Activated T-cell treated with anti-CD3 and anti-CD28 coated beads for 48 hours (primary cell): ENCODE data around the gene SQOR.

Experiments used
- DNase-seq: peaks from one replicate; pipeline ENCODE4 v3.0.0-alpha.2; 2020; ENCODE audit warnings: low read depth

The SQOR gene

DNA sequence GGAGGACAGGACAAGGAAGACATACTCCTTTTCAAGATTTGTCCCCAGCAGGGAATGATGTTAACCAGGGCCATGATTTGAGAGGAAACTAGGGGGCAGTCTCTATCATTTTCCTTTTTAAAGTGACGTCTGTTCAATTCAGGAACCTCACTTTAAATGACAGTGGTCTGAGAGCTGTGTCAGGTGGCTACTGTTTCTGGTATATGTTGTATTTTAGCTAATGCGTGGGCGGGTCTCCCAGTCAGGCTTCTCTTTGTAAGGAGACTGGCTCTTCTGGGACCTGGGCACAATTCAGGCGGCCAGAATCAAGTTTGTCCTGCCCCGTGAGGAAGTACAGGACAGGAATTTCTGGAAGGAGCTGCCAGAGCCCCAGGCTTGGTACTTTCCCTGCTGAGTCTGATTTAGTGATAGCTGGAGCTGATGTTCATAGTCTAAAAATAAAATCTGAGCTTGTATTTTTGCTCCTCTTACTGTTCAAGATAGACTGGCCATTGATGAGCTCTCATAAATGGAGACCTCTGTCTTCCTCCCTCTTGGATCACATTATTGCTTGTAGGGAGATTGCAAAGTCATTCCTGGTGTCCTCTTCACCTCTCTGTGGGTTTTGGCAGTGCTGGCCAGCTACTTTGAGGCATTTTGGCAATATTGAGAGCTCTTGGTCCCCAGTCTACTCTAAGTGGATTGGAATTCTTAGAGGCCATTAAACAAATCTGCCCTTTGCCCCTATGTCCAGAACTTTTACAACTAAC is 25.6 kb downstream of the SQOR start:
- DNase-seq: no peak

DNA sequence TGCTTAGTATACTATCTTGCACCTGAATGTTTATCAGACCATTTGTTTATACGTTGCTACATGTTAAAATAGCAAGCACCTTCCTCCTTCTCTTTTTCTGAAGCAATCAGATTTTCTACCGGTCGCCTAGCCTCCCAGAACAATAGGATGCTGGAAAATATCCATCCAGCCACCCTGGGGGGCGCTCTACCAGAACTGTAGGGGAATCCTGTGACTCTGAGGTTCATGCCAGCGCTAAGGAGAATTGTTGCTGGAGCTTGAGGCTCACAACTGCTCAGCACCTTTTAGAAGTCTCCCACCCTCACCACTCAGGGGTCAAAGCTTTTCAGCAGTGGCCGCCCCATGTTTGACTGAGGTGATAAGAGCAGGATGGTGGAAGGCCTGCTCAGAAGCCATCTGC is 27.5 kb downstream of the SQOR start:
- no peak for DNase-seq

DNA sequence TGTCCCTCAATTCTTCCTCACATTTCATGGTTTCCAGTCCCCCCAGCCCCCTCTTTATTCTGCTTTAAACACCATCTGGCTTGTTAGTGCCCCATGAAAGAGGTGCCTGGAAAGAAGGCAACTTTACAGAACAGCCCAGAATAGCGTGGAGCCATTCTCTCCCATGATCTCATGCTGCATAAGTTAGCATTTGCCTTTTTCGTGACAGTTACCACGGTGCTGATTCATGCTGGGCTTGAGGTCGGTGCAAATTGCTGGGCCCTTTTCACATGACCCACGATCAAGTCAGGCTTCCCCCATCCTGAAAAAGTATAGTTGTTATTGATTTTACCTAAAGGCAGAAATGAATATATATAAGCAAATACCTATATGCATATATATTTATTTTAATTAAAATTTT is 29.6 kb downstream of the SQOR start:
- no peak for DNase-seq

DNA sequence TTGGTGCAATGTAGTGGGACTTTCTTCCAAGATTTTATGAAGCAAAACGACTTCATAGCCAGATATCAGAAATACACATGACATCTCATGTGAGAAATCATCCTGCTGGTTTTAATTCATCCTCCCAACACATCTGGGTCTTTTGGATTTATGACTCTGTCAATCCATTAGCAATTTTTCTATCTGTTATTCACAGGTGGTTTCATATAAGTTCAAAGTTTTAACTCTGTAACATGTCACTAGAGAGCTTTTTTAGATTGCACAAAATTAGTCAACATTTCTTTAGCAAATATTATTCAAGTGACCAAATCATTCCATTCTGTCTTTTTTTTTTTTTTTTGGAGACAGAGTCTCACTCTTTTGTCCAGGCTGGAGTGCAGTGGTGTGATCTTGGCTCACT is 30.4 kb downstream of the SQOR start:
- no peak for DNase-seq

DNA sequence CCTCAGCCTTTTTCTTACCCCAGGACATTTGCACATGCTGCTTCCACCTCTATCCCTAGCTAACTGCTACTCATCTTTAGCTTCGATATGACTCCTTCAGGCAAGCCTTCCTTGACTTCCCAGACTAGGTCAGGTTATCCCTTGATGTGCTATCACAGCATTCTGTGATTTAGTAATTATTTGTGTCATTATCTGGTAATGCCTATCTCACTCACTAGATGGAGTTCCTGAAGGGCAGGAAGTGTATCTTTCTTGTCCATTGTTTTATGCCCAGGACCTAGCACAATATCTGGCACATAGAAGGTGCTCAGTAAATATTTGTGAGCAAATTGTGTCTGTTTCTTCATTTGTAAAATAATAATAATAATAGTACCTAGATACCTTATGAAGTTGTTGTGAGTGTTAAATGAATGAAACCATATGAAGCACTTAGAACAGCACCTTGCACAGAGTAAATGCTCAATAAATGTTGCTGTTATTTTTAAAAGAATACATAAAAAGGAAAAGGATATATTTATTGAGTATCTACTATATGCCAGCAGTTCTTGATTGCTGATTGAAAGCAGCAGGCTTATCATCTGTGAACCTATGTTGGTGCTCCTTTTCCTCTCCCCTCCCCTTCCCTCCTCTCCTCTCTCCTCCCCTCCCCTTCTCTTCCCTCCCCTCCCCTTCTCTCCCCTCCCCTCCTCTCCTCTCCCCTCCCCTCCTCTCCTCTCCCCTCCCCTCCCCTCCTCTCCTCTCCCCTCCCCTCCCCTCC is 31.5 kb downstream of the SQOR start:
- no peak for DNase-seq

DNA sequence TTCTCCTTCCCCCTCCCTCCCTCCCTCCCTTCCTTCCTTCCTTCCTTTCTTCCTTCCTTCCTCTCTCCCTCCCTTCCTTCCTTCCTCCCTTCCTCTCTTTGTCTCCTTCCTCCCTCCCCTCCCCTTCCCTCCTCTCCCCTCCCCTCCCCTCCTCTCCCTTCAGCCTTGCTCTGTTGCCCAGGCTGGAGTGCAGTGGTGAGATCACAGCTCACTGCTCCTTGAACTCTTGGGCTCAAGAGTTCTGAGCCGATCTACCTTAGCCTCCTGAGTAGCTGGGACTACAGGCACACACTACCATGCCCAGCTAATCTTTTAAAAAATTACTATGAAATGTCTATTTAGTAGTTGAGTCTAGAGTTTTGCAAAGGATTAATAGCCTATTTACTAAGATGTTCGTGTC is 32.2 kb downstream of the SQOR start:
- no peak for DNase-seq

DNA sequence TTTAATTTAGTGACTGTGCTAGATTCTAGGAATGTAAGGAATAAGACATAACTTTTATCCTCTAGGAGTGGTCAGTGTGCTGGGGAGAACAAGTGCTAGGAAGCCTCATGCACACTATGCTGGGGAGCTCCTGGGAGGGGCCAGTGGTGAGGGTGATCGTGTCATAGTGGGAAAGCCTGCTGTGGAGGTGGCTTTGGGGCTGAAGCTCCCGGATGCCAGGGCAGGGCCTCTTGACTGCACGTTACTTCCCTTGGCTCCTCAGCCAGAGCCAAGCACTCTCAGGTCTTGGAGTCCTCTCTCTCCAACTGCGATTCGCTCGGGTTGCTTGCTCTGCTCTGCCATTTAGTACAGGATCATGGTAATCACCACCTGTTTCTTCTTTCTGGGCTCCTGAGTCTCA is 33.6 kb downstream of the SQOR start:
- no peak for DNase-seq

DNA sequence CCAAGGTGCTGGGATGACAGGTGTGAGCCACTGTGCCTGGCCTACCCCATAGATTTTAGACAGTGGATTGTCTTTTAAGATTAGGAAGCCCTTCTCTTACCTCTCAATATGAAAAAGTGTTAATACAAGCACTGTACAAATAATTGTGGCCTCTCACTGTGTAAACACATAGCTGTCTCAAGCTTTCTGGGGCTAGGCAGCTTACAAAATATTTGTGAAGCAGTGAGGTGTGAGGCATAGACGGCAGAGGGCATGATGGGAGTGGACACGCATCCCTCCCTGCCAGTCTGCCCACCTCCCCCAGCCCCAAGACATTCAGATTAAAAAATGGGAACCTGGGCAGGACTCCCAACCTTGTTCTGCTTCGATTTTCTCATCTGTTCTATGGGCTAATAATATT is 34.6 kb downstream of the SQOR start:
- DNase-seq: no peak

DNA sequence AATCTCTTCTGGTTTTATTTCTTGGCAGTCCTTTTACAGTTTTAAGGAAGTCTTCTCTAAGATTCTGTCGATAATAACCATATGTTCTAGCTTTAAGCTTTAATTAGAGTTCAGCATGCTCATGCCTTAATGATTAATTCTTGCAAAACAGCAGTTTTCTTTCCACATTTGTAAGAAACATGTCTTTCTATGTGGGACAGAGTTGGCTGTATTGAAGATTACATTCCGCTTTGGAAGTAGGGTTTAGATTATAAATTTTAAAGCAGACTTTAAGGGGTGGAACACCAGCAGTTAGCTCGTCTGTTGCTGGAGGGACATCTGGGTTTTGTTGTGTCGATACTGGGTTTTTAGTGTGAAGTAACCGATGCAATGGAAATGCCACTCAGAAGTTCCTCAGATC is 35.3 kb downstream of the SQOR start:
- no peak for DNase-seq

DNA sequence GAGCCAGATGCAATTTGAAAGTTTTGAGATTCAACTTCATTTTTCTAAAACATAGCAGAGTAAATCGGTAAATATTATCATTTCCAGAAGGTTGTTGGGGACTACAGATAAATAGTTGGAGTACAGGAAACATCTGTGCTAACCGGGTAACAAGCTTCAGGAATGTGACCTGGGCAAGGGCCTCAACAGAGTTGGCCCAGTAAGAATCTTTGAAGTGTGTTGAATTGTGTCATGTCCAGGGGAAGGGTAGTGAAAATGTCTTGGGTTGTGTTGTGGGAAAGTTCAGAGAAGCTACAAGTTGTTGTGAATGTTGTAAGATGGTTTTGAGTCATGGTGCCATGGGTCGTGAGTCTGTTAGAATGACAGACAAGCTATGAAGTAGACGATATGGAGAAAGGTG is 35.7 kb downstream of the SQOR start:
- no peak for DNase-seq

DNA sequence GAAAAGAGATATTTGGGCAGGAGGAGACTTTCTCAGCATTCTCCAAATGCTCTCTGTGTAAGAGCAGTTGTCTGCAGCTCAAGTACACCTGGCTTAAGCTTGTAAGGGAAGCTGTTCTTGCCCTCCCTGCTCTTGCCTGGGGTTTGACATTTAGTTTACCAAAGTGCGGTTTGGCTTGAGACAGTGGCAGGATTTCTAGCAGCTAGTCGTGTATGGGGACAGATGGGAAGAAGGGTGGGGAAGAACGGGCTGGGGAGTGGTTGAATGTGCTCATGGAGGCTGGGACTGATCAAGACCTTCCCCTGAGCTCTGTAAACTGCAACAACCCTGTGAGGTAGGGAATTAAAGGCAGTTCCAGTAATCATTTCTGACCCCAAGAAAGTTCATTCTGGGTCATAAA is 39.8 kb downstream of the SQOR start:
- no peak for DNase-seq

DNA sequence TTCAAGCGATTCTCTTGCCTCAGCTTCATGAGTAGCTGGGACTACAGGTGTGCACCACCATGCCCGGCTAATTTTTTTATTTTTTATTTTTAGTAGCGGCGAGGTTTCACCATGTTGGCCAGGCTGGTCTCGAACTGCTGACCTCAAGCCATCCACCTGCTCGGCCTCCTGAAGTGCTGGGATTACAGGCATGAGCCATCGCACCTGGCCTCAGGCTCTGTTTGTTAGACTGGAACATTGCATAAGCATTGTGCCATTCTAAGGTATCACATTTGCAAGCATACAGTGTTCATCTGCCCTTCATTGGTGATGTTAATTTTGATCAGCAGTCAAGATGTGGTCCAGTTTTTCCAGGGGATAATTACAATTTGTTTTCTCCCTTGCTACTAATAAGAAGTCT is 43.0 kb downstream of the SQOR start:
- DNase-seq: no peak

DNA sequence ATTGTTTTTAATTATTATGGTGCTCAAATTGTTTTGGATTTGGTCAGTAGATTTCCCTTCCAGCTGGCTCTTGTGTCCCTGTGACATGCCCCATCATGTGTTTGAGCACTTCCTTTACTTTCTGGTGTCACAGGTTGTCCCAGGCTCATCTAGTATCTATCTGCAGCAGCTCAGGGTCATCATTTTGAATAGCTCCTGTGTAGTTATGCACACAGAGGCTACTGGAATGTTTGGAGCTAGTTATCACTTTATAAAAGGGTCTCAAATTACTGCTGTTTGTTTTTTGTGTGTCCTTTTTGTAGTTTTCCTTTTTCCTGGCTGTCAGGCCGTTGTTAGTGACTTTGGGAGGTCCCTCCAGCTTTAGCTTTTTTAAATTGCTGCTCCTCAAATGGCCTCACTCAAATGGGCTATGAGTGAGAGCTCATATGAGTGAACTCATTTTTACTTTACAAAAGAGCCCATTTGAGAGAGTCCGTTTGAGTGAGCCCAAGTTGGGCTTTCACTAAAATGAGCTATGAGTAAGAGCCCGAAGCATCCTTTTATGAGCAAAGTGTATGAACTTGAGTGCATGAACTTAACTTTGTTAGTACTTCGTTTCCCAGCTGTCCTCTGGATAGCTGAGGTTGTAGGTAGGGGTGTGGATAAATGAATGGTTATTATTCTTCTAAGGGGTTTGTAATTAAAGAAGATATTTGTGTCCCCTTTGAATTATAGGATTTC is 43.8 kb downstream of the SQOR start:
- no peak for DNase-seq

DNA sequence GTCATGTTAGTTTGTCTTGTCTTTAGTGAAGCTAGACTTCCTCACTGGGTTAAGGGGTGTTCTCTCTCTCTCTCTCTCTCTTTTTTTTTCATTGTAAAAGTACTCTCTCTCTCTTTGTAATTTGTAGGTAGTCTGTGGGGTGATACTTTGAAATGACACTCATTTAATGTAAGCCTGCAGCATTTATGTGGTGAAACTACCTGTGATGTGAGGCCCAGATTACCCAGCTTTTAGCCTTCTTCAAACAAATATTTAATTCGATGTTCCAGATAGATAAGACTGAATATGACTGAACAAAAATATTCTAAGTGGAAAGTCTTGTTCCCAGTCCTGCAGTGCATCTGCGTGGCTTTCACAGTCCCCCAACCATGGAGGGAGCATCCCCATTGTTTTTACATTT is 49.7 kb downstream of the SQOR start:
- DNase-seq: no peak

DNA sequence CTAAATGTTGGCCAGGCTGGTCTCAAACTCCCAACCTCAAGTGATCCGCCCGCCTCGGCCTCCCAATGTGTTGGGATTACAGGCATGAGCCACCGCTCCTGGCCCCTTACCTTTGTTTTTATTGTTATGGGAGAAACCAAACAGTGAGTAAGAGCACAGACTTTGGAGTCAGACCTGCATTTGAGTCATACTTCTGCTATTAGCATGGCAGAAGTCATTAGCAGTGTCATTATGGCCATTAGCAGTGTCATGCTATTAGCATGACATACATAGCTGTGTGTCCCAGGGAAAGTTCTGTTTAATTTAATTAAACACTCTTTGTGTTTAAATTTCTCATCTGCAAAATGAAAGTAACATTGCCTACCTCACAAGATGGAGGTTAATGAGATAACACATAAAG is 54.8 kb downstream of the SQOR start:
- no peak for DNase-seq

DNA sequence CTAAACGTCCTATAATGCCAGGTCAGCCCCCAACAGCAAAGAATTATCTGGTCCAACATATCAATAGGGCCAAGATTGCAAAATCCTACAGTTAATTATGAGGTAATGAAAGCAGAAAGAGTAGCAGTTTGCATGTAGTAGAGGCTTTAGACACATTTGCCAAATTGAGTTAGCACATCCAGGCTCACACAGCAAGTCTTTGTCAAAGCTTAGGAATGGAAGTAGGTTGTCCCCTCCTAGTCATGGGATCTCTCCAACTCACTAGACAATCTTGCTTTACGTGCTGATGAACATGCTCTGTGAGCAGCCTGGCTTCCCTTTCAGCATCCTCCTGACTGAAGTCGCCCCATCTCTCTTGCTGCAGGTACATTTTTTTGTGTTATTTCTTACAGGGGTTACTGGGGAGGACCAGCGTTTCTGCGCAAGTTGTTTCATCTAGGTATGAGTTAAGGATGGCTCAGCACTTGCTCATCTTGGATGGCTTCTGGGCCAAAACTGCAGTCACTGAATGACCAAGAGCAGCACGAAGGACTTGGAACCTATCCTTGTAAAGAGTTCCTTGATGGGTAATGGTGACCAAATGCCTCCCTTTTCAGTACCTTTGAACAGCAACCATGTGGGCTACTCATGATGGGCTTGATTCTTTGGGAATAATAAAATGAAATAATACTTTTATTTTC is 55.9 kb downstream of the SQOR start:
- no peak for DNase-seq

DNA sequence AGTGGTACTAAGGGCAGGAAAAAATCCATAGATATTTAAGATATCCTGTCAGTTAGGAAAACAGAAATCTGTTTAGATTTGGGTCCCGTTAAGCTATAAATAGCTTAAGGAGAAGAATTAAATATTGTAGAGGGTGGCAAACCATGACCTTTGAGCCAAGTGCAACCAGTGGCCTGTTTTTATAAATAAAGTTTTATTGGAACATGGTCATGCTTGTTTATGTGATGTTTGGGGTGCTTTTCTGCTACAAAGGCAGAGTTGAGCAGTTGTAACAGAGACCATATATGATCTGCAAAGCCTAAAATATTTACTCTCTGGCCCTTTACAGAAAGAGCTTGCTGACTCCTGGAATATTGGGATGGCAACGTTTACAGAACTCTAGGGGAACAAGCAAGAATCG is 66.3 kb downstream of the SQOR start:
- no peak for DNase-seq

DNA sequence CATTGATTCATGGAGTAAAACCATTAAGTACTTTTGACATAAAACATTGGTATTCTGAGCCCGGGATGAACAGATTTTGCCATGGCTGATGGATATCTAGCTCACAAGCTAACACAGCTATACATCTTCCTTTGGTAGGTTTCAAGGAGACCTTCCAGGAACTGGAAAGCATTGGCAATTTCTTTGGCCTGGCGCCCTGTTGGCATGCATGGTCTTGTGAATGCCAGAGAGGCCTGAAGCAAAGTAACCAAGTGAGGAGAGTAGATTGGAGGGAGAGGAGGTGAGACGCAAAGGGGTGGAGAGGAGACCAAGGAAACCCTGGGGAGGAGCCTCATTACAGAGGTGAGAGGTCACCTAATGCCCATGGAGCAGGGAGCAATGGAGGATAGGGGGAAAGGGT is 67.2 kb downstream of the SQOR start:
- DNase-seq: no peak

DNA sequence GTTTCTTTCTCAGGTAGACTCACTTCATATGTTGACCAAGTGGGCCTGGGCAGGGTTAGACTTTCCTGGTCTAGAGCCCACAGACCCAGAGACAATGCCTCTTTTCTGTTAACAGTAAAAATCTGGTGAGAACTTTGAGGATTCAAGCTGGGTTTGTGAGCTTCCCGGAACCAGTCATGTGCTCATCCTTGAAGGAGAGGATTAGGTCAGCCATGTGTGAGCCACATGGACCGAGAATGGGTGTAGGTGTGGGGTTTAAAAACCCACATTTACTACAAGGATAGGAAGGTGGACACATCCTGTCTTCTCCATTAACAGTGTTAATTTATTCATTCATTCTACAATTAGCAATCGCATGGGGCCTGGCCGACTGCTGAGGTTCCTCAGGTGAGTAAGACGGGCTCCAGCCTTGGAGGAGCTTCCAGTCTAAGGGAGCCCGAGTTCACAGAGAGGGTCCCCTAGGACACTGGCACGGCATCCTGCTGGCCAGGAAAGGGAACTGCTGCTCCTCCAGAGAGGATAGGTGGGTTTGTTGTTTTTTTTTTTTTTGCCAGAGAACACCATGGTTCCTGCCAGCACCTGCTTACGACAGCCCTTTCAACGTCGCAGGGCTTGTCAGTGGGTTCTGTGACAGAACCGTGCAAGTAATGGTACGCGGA is 69.0 kb downstream of the SQOR start:
- no peak for DNase-seq

DNA sequence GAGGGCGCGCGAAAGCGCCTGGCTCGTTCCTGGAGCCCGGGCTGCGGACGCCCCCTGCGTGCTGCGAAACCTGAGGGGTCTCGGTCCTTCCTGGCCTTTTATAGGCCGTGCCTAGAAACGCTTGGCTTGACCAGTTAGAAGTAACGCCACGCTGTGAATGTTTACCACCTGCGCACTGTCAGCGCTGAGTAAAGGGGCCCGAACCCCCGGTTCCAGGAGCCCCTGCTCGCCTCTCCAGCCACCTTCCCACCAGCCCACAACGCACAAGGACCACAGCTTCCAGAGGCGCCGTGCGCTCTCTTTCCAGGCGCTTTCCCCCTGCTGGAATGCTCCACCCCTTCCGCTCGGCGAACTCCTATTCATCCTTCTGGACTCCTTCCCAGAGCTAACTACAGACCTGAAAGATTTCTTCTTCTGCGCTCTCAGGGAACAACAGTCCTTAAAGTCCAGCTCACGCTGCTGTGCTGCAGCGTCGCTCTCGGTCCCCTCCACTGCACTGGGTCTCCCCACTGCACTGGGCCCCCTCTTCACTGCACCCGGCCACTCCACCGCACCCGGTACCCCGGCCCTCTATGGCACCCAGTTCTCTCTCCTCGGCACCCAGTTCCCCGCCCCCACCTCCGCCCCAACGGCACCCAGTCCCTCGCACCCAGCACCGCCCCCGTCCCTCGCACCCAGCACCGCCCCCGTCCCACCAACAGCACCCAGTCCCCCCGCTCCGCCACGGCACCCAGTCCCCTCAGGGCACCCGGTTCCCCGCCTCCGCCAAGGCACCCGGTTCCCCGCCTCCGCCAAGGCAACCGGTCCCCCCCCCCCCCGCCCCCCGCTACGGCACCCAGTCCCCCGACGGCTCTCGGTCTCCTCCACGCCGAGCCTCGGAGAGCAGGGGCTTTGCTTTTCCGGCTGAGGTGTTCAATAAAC is 69.8 kb downstream of the SQOR start:
- peak; percentile 1 for DNase-seq
